Activated B cell treated with CpG ODN at 0.5 μM for 24 hours (primary cell): Measurements from ENCODE around the gene TFR2. TPM values are rescaled to one million over a fixed set of nuclear protein-coding genes. Genes with fewer than 3 reads are reported as not detected.

Experiments
- ATAC-seq: fragments of 200-7000 bp; cut with Tn5 transposase; one replicate; pipeline ENCODE4 v1.10.0; 2021; ENCODE audit warnings: low read depth, mild to moderate bottlenecking, moderate library complexity
- CTCF ChIA-PET: fragments of 350-600 bp; sonication (Branson Sonifier 250); formaldehyde crosslinking; loops from one replicate; lab custom pipeline; 2021; ENCODE audit warnings: antibody characterized with exemption; lab: Charles Lee
- POLR2A ChIA-PET: fragments of 350-600 bp; sonication (Branson Sonifier 250); formaldehyde crosslinking; loops from one replicate; lab custom pipeline; 2021; ENCODE audit warnings: antibody characterized with exemption; lab: Charles Lee
- DNase-seq: peaks from one replicate; pipeline ENCODE4 v3.0.0; 2022
- H3K27ac Mint-ChIP-seq: one replicate; pipeline ENCODE4 v1.8.0; 2020; ENCODE audit warnings: mixed read lengths
- H3K27me3 Mint-ChIP-seq: one replicate; pipeline ENCODE4 v1.8.0; 2021; ENCODE audit warnings: mixed read lengths
- H3K36me3 Mint-ChIP-seq: one replicate; pipeline ENCODE4 v1.8.0; 2021; ENCODE audit warnings: low read depth, mixed read lengths
- H3K4me1 Mint-ChIP-seq: one replicate; pipeline ENCODE4 v1.8.0; 2021; ENCODE audit warnings: mixed read lengths
- H3K4me3 Mint-ChIP-seq: one replicate; pipeline ENCODE4 v1.8.0; 2020; ENCODE audit warnings: mild to moderate bottlenecking, mixed read lengths
- H3K9me3 Mint-ChIP-seq: one replicate; pipeline ENCODE4 v1.8.0; 2020; ENCODE audit warnings: mixed read lengths
- CTCF ChIP-seq: fragments of 200-600 bp; IDR thresholded peaks from one replicate; pipeline ENCODE4 v1.8.0; 2022; ENCODE audit warnings: antibody characterized with exemption, mild to moderate bottlenecking
- intact Hi-C: fragments of 100-400 bp; cut with micrococcal nuclease; formaldehyde crosslinking; loops from one replicate; pipeline ENCODE4 v1.15.1; 2024
- total RNA-seq: library from RNA; stranded (reverse); gene quantifications from 2 replicates; pipeline ENCODE4 v1.2.3, GENCODE V29; 2022

TFR2 gene
- total RNA-seq, 1 donor from 2014 or later = 7.5 TPM

- Mint-ChIP-seq H3K27me3 (no peaks in the 10 kb centered on the region), H3K4me3 (peak overlapping the region; percentile 93), H3K36me3 (peaks cover 15% of the 10 kb centered on the region), H3K27ac (peak overlapping the region; percentile 96), H3K9me3 (no peaks in the 10 kb centered on the region), H3K4me1 (peaks cover 38% of the 10 kb centered on the region)
- ATAC-seq = peak; percentile 1
- ChIA-PET POLR2A (interaction anchor here (0.6 to 5.4 kb wide), 18 partner anchors 12 to 482 kb away, joined by 3 to 114 read pairs (median 12); partner anchors contain the start of genes AGFG2, AP4M1, GNB2 and MCM7), CTCF (interaction anchor here (0.6 to 3.8 kb wide), 5 partner anchors 19 to 108 kb away, joined by 3 to 23 read pairs (median 6); partner anchors contain the start of gene MOSPD3)
- intact Hi-C loops = loop anchor here (1.0 kb wide), 1 partner anchor 14 kb away; no protein-coding TSS in a partner anchor
- peak; percentile 50 for DNase-seq
- no peak for TF ChIP-seq CTCF
These were observed 58.0 kb downstream of the TFR2 start for GRCh38 chr7:100583132-100584053.

- DNase-seq (no peak), ATAC-seq (no peak)
- no peak for TF ChIP-seq CTCF
- Mint-ChIP-seq H3K4me1 (peaks cover 38% of the 10 kb centered on the region), H3K27ac (peak overlapping the region; percentile 96), H3K27me3 (no peaks in the 10 kb centered on the region), H3K36me3 (peaks cover 15% of the 10 kb centered on the region), H3K4me3 (peak overlapping the region; percentile 93), H3K9me3 (no peaks in the 10 kb centered on the region)
- intact Hi-C loops = loop anchor here (1.0 kb wide), 1 partner anchor 13 kb away; no protein-coding TSS in a partner anchor
- POLR2A ChIA-PET = interaction anchor here (0.6 to 5.2 kb wide), 9 partner anchors 11 to 433 kb away, joined by 3 to 114 read pairs (median 13); partner anchors contain the start of genes MOSPD3, POP7 and SLC12A9
- CTCF ChIA-PET = interaction anchor here (1.2 to 2.4 kb wide), 2 partner anchors 18 to 23 kb away, joined by 6 to 7 read pairs; no protein-coding TSS in a partner anchor
These were observed 58.7 kb downstream of the TFR2 start for GRCh38 chr7:100582650-100583049.

- H3K9me3 Mint-ChIP-seq = no peaks in the 10 kb centered on the region
- ATAC-seq (no peak), DNase-seq (no peak)
- peak overlapping the region; percentile 96 for H3K27ac Mint-ChIP-seq
- intact Hi-C loops = no loop called here
- ChIA-PET POLR2A (interaction anchor here (1.0 to 1.5 kb wide), 2 partner anchors 11 to 30 kb away, joined by 4 to 5 read pairs; partner anchors contain the start of gene MOSPD3), CTCF (interaction anchor here (1.2 kb wide), 1 partner anchor 17 kb away, joined by 6 read pairs; no protein-coding TSS in a partner anchor)
- peaks cover 15% of the 10 kb centered on the region for H3K36me3 Mint-ChIP-seq
- H3K4me1 Mint-ChIP-seq = peaks cover 38% of the 10 kb centered on the region
- no peak for TF ChIP-seq CTCF
- H3K27me3 Mint-ChIP-seq = no peaks in the 10 kb centered on the region
- H3K4me3 Mint-ChIP-seq = no peak overlapping the region
These were observed 59.2 kb downstream of the TFR2 start for GRCh38 chr7:100582041-100582579.

- H3K9me3 Mint-ChIP-seq = no peaks in the 10 kb centered on the region
- ChIA-PET CTCF (interaction anchor here (0.7 kb wide), 1 partner anchor 125 kb away, joined by 3 read pairs; the partner anchor contains the start of gene POP7), POLR2A (interaction anchor here (1.0 kb wide), 1 partner anchor 31 kb away, joined by 4 read pairs; the partner anchor contains the start of gene MOSPD3)
- H3K27me3 Mint-ChIP-seq = no peaks in the 10 kb centered on the region
- no peak overlapping the region for H3K27ac Mint-ChIP-seq
- no peak for TF ChIP-seq CTCF
- ATAC-seq (no peak), DNase-seq (no peak)
- no peak overlapping the region for H3K4me3 Mint-ChIP-seq
- intact Hi-C loops = no loop called here
- peaks cover 35% of the 10 kb centered on the region for H3K4me1 Mint-ChIP-seq
- peaks cover 25% of the 10 kb centered on the region for H3K36me3 Mint-ChIP-seq
These were observed 60.7 kb downstream of the TFR2 start for GRCh38 chr7:100580466-100581283.
